ENCODE measurements around the gene VIL1.
A peak's percentile ranks its signal among the peaks of the same experiment; 100 is the strongest.

The VIL1 gene

GRCh38 chr2:218418717-218419458 lies at the start of gene VIL1:
TSS of gene VIL1 (plus strand) at chr2:218419123. CDS start at chr2:218423779, 4,656 bp downstream.
- H3K4me3 ChIP-seq (ENCODE audit: low read depth, low read length): no peak within 1 kb of the TSS

- H3K4me3 ChIP-seq (ENCODE audit: low read depth, low read length): no peak overlapping the region
Measured at GRCh38 chr2:218369330-218369729, 49.6 kb upstream of the VIL1 start.

- H3K4me3 ChIP-seq (ENCODE audit: low read depth, low read length): no peak overlapping the region
Measured at GRCh38 chr2:218370410-218371063, 48.4 kb upstream of the VIL1 start.

GRCh38 chr2:218371983-218372350 lies 47.0 kb upstream of the VIL1 start:
- no peak overlapping the region for H3K4me3 ChIP-seq (ENCODE audit: low read depth, low read length)

GRCh38 chr2:218374795-218375194 lies 44.1 kb upstream of the VIL1 start:
- H3K4me3 ChIP-seq (ENCODE audit: low read depth, low read length): no peak overlapping the region

- no peak overlapping the region for H3K4me3 ChIP-seq (ENCODE audit: low read depth, low read length)
Measured at GRCh38 chr2:218375212-218375611, 43.7 kb upstream of the VIL1 start.

GRCh38 chr2:218378053-218378452 lies 40.9 kb upstream of the VIL1 start:
- no peak overlapping the region for H3K4me3 ChIP-seq (ENCODE audit: low read depth, low read length)

- no peak within 1 kb of the TSS for H3K4me3 ChIP-seq (ENCODE audit: low read depth, low read length)
Measured at GRCh38 chr2:218381916-218382366, 37.0 kb upstream of the VIL1 start, which contains the start of gene SLC11A1. TSS of gene SLC11A1 (plus strand) at chr2:218382273. CDS start at chr2:218382369, 96 bp downstream.

- H3K4me3 ChIP-seq (ENCODE audit: low read depth, low read length): no peak overlapping the region
Measured at GRCh38 chr2:218382785-218383184, 36.1 kb upstream of the VIL1 start.

- H3K4me3 ChIP-seq (ENCODE audit: low read depth, low read length): no peak overlapping the region
Measured at GRCh38 chr2:218383892-218384519, 34.9 kb upstream of the VIL1 start.

- H3K4me3 ChIP-seq (ENCODE audit: low read depth, low read length): no peak overlapping the region
Measured at GRCh38 chr2:218384975-218385374, 33.9 kb upstream of the VIL1 start.

- peak overlapping the region; percentile 42 for H3K4me3 ChIP-seq (ENCODE audit: low read depth, low read length)
Measured at GRCh38 chr2:218386505-218387368, 32.2 kb upstream of the VIL1 start.

GRCh38 chr2:218387369-218388194 lies 31.3 kb upstream of the VIL1 start:
- H3K4me3 ChIP-seq (ENCODE audit: low read depth, low read length): peak overlapping the region; percentile 42

GRCh38 chr2:218389333-218390150 lies 29.4 kb upstream of the VIL1 start:
- H3K4me3 ChIP-seq (ENCODE audit: low read depth, low read length): no peak overlapping the region

- H3K4me3 ChIP-seq (ENCODE audit: low read depth, low read length): no peak overlapping the region
Measured at GRCh38 chr2:218391202-218391601, 27.7 kb upstream of the VIL1 start.

- H3K4me3 ChIP-seq (ENCODE audit: low read depth, low read length): no peak overlapping the region
Measured at GRCh38 chr2:218392459-218392858, 26.5 kb upstream of the VIL1 start.

- no peak overlapping the region for H3K4me3 ChIP-seq (ENCODE audit: low read depth, low read length)
Measured at GRCh38 chr2:218392891-218393462, 25.9 kb upstream of the VIL1 start.

- H3K4me3 ChIP-seq (ENCODE audit: low read depth, low read length): no peak overlapping the region
Measured at GRCh38 chr2:218393750-218394290, 25.1 kb upstream of the VIL1 start.

Data from iPS-11a (cell line).